SK-N-SH treated with all-trans-retinoic acid at 6 μM for 48 hours (cell line): ENCODE results near the gene C3orf38.

ENCODE experiments used
- CSDC2 ChIP-seq: fragments of 250-450 bp; sonication (Bioruptor Pico); IDR thresholded peaks from 2 replicates; pipeline ENCODE4 v1.5.0; 2020; ENCODE audit warnings: mild to moderate bottlenecking, moderate library complexity
- PATZ1 ChIP-seq: fragments of 250-450 bp; sonication (Bioruptor Pico); IDR thresholded peaks from 2 replicates; pipeline ENCODE4 v1.8.0; 2020; ENCODE audit warnings: mild to moderate bottlenecking, moderate library complexity, borderline replicate concordance
- RARB ChIP-seq: fragments of 250-450 bp; sonication (Bioruptor Pico); IDR thresholded peaks from 2 replicates; pipeline ENCODE4 v1.8.0; 2021; ENCODE audit warnings: mild to moderate bottlenecking, moderate library complexity
- TF ChIP-seq, protein P1 (sequence below): fragments of 250-450 bp; sonication (Bioruptor Pico); IDR thresholded peaks from 2 replicates; pipeline ENCODE4 v1.5.0; 2020; ENCODE audit warnings: mild to moderate bottlenecking, moderate library complexity
- TF ChIP-seq, protein P2 (sequence below): fragments of 250-450 bp; sonication (Bioruptor Pico); IDR thresholded peaks from 2 replicates; pipeline ENCODE4 v1.5.1; 2020; ENCODE audit warnings: low read depth, mild to moderate bottlenecking, moderate library complexity

GRCh38 chr3:88188436-88188835, 38.7 kb downstream of the C3orf38 start:
- no peak for TF ChIP-seq PATZ1 (CRISPR knock-in tag)
- no peak for TF ChIP-seq RARB
- TF ChIP-seq, protein P1, sequence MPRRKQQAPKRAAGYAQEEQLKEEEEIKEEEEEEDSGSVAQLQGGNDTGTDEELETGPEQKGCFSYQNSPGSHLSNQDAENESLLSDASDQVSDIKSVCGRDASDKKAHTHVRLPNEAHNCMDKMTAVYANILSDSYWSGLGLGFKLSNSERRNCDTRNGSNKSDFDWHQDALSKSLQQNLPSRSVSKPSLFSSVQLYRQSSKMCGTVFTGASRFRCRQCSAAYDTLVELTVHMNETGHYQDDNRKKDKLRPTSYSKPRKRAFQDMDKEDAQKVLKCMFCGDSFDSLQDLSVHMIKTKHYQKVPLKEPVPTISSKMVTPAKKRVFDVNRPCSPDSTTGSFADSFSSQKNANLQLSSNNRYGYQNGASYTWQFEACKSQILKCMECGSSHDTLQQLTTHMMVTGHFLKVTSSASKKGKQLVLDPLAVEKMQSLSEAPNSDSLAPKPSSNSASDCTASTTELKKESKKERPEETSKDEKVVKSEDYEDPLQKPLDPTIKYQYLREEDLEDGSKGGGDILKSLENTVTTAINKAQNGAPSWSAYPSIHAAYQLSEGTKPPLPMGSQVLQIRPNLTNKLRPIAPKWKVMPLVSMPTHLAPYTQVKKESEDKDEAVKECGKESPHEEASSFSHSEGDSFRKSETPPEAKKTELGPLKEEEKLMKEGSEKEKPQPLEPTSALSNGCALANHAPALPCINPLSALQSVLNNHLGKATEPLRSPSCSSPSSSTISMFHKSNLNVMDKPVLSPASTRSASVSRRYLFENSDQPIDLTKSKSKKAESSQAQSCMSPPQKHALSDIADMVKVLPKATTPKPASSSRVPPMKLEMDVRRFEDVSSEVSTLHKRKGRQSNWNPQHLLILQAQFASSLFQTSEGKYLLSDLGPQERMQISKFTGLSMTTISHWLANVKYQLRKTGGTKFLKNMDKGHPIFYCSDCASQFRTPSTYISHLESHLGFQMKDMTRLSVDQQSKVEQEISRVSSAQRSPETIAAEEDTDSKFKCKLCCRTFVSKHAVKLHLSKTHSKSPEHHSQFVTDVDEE (CRISPR knock-in tag) = no peak
- TF ChIP-seq CSDC2 (CRISPR knock-in tag) = no peak
- TF ChIP-seq, protein P2, sequence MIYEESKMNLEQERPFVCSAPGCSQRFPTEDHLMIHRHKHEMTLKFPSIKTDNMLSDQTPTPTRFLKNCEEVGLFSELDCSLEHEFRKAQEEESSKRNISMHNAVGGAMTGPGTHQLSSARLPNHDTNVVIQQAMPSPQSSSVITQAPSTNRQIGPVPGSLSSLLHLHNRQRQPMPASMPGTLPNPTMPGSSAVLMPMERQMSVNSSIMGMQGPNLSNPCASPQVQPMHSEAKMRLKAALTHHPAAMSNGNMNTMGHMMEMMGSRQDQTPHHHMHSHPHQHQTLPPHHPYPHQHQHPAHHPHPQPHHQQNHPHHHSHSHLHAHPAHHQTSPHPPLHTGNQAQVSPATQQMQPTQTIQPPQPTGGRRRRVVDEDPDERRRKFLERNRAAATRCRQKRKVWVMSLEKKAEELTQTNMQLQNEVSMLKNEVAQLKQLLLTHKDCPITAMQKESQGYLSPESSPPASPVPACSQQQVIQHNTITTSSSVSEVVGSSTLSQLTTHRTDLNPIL (CRISPR knock-in tag) = no peak
